Ramos (cell line): ENCODE measurements around the gene STARD10.

ENCODE experiments used
- in situ Hi-C: fragments of 300-500 bp; cut with MboI; formaldehyde crosslinking; loops from one replicate; pipeline ENCODE4 v1.14.3; 2022; ENCODE audit warnings: low sequenced_read_pairs; ENCODE audit not compliant: unreplicated experiment

The STARD10 gene

GRCh38 chr11:72768581-72768980 lies 25.3 kb downstream of the STARD10 start:
- in situ Hi-C loops, result no loop called here

GRCh38 chr11:72767203-72768062 lies 26.4 kb downstream of the STARD10 start:
- in situ Hi-C loops, result no loop called here

- in situ Hi-C loops, result no loop called here
Observed at GRCh38 chr11:72766152-72766902, 27.5 kb downstream of the STARD10 start.

- in situ Hi-C loops, result no loop called here
Observed at GRCh38 chr11:72764503-72764902, 29.3 kb downstream of the STARD10 start.

GRCh38 chr11:72763823-72764222 lies 30.0 kb downstream of the STARD10 start:
- in situ Hi-C loops, result no loop called here

GRCh38 chr11:72762641-72763304 lies 31.1 kb downstream of the STARD10 start:
- in situ Hi-C loops, result no loop called here

- in situ Hi-C loops, result no loop called here
Observed at GRCh38 chr11:72760539-72761405, 33.1 kb downstream of the STARD10 start.

GRCh38 chr11:72759468-72759985 lies 34.3 kb downstream of the STARD10 start:
- in situ Hi-C loops, result no loop called here

- in situ Hi-C loops, result no loop called here
Observed at GRCh38 chr11:72758690-72759389, 35.0 kb downstream of the STARD10 start.

- in situ Hi-C loops, result no loop called here
Observed at GRCh38 chr11:72758304-72758689, 35.5 kb downstream of the STARD10 start.

- in situ Hi-C loops, result no loop called here
Observed at GRCh38 chr11:72755713-72756285, 38.0 kb downstream of the STARD10 start.

- in situ Hi-C loops, result no loop called here
Observed at GRCh38 chr11:72754544-72755155, 39.2 kb downstream of the STARD10 start.

GRCh38 chr11:72754149-72754543 lies 39.7 kb downstream of the STARD10 start:
- in situ Hi-C loops, result no loop called here

- in situ Hi-C loops, result no loop called here
Observed at GRCh38 chr11:72753341-72754148, 40.3 kb downstream of the STARD10 start.

- in situ Hi-C loops, result no loop called here
Observed at GRCh38 chr11:72752088-72752914, 41.5 kb downstream of the STARD10 start, which contains the start of gene ARAP1. ARAP1 (minus strand) TSS chr11:72752408; CDS start chr11:72727128, 25,280 bp downstream.
